ENCODE data around the gene LMAN2. TPM values are rescaled to one million over a fixed set of nuclear protein-coding genes. Genes with fewer than 3 reads are reported as not detected.

Gene LMAN2
- total RNA-seq, 4 donors from 2014 or later: 309 to 465 (median 383) TPM

- WGBS, 2 donors: 91 to 94% methylated on average over 30 to 34 of the region's 35 CpGs
- Histone ChIP-seq H3K9me3 (no peaks in the 10 kb centered on the region), H3K36me3 (peaks cover 58 to 70% of the 10 kb centered on the region in 2 donors), H3K4me3 (replicated peaks in 1 of 3) (no peak overlapping the region), H3K4me1 (no peaks in the 10 kb centered on the region), H3K27ac (no peak overlapping the region), H3K27me3 (no peaks in the 10 kb centered on the region)
- DNase-seq: no peak
- intact Hi-C loops (cut with DNase I): no loop called here
- TF ChIP-seq CTCF (IDR thresholded peaks at IDR 0.05): no peak
These were observed 19.2 kb downstream of the LMAN2 start for GRCh38 chr5:177332031-177332895.

GRCh38 chr5:177330991-177331842 lies 20.3 kb downstream of the LMAN2 start:
- TF ChIP-seq POLR2A (IDR thresholded peaks at IDR 0.05): no peak
- no peak for TF ChIP-seq CTCF (IDR thresholded peaks at IDR 0.05)
- no peaks in the 10 kb centered on the region for H3K9me3 ChIP-seq
- no peaks in the 10 kb centered on the region for H3K27me3 ChIP-seq
- no peak for DNase-seq
- H3K27ac ChIP-seq: no peak overlapping the region
- peaks cover 47 to 59% of the 10 kb centered on the region in 2 donors for H3K36me3 ChIP-seq
- 83 to 92% methylated on average over 27 of the region's 27 CpGs for WGBS, 2 donors
- H3K4me3 ChIP-seq (replicated peaks in 1 of 3): no peak overlapping the region
- intact Hi-C loops (cut with DNase I): no loop called here
- no peaks in the 10 kb centered on the region for H3K4me1 ChIP-seq

GRCh38 chr5:177329883-177330282 lies 21.6 kb downstream of the LMAN2 start:
- H3K36me3 ChIP-seq: peaks cover 34 to 46% of the 10 kb centered on the region in 2 donors
- intact Hi-C loops (cut with DNase I): no loop called here
- H3K4me3 ChIP-seq (replicated peaks in 1 of 3): no peak overlapping the region
- no peaks in the 10 kb centered on the region for H3K4me1 ChIP-seq
- TF ChIP-seq POLR2A (IDR thresholded peaks at IDR 0.05) (no peak), CTCF (IDR thresholded peaks at IDR 0.05) (no peak)
- no peak for DNase-seq
- no peaks in the 10 kb centered on the region for H3K27me3 ChIP-seq
- no peak overlapping the region for H3K27ac ChIP-seq
- 80 to 92% methylated on average over 6 of the region's 6 CpGs for WGBS, 2 donors
- H3K9me3 ChIP-seq: no peaks in the 10 kb centered on the region

- H3K9me3 ChIP-seq: no peaks in the 10 kb centered on the region
- H3K27ac ChIP-seq: no peak overlapping the region
- WGBS, 2 donors: 91 to 93% methylated on average over 18 to 19 of the region's 19 CpGs
- TF ChIP-seq CTCF (IDR thresholded peaks at IDR 0.05) (no peak), POLR2A (IDR thresholded peaks at IDR 0.05) (no peak)
- H3K36me3 ChIP-seq: peaks cover 22 to 34% of the 10 kb centered on the region in 2 donors
- intact Hi-C loops (cut with DNase I): no loop called here
- H3K4me3 ChIP-seq (replicated peaks in 1 of 3): no peak overlapping the region
- DNase-seq: no peak
- H3K4me1 ChIP-seq: no peaks in the 10 kb centered on the region
- no peaks in the 10 kb centered on the region for H3K27me3 ChIP-seq
These were observed 22.8 kb downstream of the LMAN2 start for GRCh38 chr5:177328545-177329231.
